Ectodermal cell (in vitro differentiated cells): ENCODE results near the gene CHID1.

Experiments used
- H3K27ac ChIP-seq: 2 replicates; pipeline ENCODE4 v1.7.0; 2013; ENCODE audit warnings: mild to moderate bottlenecking, low read depth, low read length; ENCODE audit not compliant: insufficient read depth, poor library complexity, severe bottlenecking
- H3K27me3 ChIP-seq: 2 replicates; pipeline ENCODE4 v1.7.0; 2013; ENCODE audit warnings: mild to moderate bottlenecking, low read length; ENCODE audit not compliant: insufficient read depth, control insufficient read depth, poor library complexity, severe bottlenecking
- H3K36me3 ChIP-seq: one replicate; pipeline ENCODE4 v1.7.0; 2013; ENCODE audit warnings: low read length; ENCODE audit not compliant: control insufficient read depth, insufficient read depth
- H3K4me1 ChIP-seq: one replicate; pipeline ENCODE4 v1.7.0; 2013; ENCODE audit warnings: low read length; ENCODE audit not compliant: control insufficient read depth, insufficient read depth
- H3K4me3 ChIP-seq: 2 replicates; pipeline ENCODE4 v1.7.0; 2013; ENCODE audit warnings: low read depth, low read length, control low read depth; ENCODE audit not compliant: insufficient read depth
- H3K9me3 ChIP-seq: 2 replicates; pipeline ENCODE4 v1.7.0; 2013; ENCODE audit warnings: mild to moderate bottlenecking, low read length, moderate library complexity; ENCODE audit not compliant: control insufficient read depth
- WGBS, 2 experiments: methylation state at CpG; one replicate each; pipeline ENCODE4 v1.1.7; 2013; ENCODE audit warnings: missing lambda C conversion rate in 2 of 2; 5-methylcytosine and 5-hydroxymethylcytosine counted together

CHID1 gene

DNA sequence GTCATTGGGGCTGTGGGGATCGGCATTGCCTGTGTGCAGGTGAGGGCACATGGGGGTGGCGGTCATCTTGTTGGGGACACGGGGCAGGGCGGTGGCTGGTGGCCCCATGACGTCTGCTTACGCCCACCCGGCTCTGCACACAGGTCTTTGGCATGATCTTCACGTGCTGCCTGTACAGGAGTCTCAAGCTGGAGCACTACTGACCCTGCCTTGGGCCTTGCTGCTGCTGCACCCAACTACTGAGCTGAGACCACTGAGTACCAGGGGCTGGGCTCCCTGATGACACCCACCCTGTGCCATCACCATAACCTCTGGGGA is 72.7 kb downstream of the CHID1 start:
- H3K4me1 ChIP-seq = peaks cover 16% of the 10 kb centered on the region
- no peak overlapping the region for H3K27ac ChIP-seq
- WGBS, 2 experiments = 89 to 90% methylated on average over 8 of the region's 8 CpGs
- no peaks in the 10 kb centered on the region for H3K27me3 ChIP-seq
- H3K36me3 ChIP-seq = peaks cover 20% of the 10 kb centered on the region
- no peaks in the 10 kb centered on the region for H3K9me3 ChIP-seq
- no peak overlapping the region for H3K4me3 ChIP-seq

DNA sequence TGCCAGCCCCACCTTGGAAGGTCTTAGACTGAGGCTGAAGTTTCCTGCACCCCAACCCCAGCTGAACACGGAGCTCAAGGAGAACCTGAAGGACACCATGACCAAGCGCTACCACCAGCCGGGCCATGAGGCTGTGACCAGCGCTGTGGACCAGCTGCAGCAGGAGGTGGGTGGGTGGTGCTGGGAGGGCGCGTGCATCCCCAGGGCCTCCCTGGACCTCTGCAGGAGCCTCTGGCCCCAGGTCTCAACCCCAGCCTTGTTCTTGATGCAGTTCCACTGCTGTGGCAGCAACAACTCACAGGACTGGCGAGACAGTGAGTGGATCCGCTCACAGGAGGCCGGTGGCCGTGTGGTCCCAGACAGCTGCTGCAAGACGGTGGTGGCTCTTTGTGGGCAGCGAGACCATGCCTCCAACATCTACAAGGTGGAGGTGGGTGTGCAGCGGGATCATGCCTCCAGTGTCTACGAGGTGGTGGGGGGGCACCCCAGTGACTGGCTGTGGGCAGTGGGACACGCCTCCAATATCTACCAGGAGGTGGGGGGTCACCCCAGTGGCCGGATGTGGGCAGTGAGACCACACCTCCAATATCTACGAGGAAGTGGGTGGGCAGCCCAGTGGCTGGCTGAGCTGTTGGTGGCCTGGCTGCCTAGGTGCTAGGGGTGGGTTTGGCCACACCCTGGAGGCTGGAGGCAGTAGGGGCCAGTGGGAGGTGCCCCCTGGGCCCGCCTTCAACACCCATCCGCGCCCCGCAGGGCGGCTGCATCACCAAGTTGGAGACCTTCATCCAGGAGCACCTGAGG is 73.2 kb downstream of the CHID1 start:
- H3K27me3 ChIP-seq = peaks cover 2% of the 10 kb centered on the region
- peaks cover 17% of the 10 kb centered on the region for H3K4me1 ChIP-seq
- no peaks in the 10 kb centered on the region for H3K9me3 ChIP-seq
- no peak overlapping the region for H3K4me3 ChIP-seq
- H3K27ac ChIP-seq = no peak overlapping the region
- WGBS, 2 experiments = 95 to 96% methylated on average over 22 of the region's 22 CpGs
- H3K36me3 ChIP-seq = peaks cover 20% of the 10 kb centered on the region

DNA sequence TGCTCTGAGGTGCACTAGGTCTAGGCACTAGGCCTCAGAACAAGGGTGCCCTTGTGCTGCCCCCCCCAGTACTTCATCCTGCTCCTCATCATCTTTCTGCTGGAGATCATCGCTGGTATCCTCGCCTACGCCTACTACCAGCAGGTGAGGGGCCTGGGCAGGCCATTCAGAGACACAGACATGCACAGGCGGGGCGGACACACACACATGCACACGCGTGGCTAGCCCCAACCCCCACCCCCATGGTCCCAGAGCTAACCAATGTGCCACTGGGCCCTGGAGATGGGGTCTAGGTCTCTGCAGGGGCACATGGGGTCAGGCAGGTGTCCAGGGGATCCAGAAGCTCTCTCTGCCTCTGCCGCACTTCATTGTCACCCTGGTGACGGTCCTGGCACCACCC is 73.9 kb downstream of the CHID1 start:
- H3K4me3 ChIP-seq = no peak overlapping the region

DNA sequence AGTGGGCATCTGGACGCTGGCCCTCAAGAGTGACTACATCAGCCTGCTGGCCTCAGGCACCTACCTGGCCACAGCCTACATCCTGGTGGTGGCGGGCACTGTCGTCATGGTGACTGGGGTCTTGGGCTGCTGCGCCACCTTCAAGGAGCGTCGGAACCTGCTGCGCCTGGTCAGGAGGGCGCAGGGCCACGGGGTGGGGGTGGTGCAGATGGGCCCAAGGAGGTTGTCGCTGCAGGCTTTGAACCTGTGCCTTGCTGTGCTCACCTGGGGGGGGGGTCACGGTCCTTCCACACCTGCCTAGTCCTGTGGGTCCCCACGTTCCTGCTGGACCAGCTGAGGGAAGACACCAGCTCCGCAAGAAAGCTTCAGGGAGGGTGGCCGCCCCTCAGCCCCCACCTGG is 74.3 kb downstream of the CHID1 start:
- Histone ChIP-seq H3K9me3 (no peaks in the 10 kb centered on the region), H3K4me1 (peaks cover 27% of the 10 kb centered on the region), H3K27ac (no peak overlapping the region), H3K4me3 (no peak overlapping the region), H3K36me3 (peaks cover 20% of the 10 kb centered on the region), H3K27me3 (peaks cover 13% of the 10 kb centered on the region)
- 97% methylated on average over 14 of the region's 14 CpGs for WGBS, 2 experiments

More for the DNA sequence above, 73.9 kb downstream of the CHID1 start:
- H3K9me3 ChIP-seq = no peaks in the 10 kb centered on the region
- peaks cover 20% of the 10 kb centered on the region for H3K36me3 ChIP-seq
- H3K4me1 ChIP-seq = peaks cover 24% of the 10 kb centered on the region
- no peak overlapping the region for H3K27ac ChIP-seq
- 90 to 91% methylated on average over 9 of the region's 9 CpGs for WGBS, 2 experiments
- H3K27me3 ChIP-seq = peaks cover 9% of the 10 kb centered on the region

DNA sequence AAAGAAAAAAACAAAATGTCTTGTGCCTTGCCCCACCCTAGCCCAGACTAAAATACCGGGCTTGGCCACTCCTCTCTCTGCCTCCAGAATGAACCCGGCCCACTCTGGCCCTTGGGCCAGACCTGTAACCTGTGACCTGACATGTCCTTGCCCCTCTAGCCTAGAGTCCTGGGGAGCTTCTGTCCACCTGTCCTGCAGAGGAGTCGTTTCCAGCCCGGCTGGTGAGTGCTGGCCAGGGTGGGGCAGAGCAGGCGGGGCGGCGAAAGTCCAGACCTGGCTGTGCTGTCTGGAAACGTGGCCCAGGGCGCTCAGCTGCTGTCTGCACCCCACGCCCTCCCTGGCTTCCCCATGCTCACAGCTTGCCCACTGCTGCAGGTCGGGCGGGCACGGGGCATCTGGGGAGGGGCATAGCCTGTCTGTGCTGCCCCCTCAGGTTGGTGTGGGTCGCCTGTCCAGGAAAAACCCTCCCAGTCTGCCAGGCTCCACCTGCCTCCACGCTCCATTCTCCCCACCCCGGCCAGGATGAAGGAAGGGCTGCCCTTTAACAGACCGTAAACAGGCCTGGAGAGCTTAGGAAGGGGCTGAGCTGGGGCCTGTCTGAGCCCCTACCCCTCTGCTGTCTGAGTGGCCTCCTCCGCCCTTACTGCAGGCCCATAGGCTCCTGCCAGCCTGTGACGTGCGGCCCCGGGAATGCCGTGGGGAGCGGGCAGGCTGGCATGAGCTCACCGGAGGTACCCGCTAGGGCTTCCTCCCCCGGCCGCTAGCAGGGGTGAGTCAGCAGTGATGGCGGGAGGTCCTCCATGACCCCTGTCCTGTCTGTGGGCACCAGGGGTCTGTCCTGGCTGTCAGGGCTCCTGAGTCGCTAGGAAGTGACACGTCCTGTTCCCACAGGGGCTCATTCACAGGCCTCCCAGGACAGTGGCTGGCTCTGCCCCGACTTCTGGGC is 76.0 kb downstream of the CHID1 start:
- no peak overlapping the region for H3K4me3 ChIP-seq
- no peaks in the 10 kb centered on the region for H3K9me3 ChIP-seq
- H3K36me3 ChIP-seq = peaks cover 20% of the 10 kb centered on the region
- no peak overlapping the region for H3K27ac ChIP-seq
- H3K4me1 ChIP-seq = peaks cover 37% of the 10 kb centered on the region
- 77 to 81% methylated on average over 31 of the region's 31 CpGs for WGBS, 2 experiments
- peaks cover 30% of the 10 kb centered on the region for H3K27me3 ChIP-seq

DNA sequence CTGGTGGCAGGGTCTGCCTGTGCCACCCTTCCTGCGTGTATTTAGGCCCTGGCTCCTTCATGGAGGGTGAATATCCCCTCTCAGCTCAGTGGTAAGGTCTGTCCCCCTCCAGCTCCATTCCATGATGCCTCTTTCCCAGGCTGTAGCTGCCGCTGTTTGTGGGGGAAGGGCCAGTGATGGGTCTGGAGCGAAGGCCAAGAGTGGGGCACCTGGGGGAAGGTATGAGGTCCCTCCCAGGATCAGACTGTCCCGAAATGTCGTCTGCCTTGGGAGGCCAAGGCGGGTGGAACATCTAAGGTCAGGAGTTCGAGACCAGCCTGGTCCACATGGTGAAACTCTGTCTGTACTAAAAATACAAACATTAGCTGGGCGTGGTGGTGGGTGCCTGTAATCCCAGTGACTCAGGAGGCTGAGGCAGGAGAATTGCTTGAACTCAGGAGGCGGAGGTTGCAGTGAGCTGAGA is 76.7 kb downstream of the CHID1 start:
- peak overlapping the region; percentile 61 for H3K4me3 ChIP-seq
- H3K4me1 ChIP-seq = peaks cover 45% of the 10 kb centered on the region
- no peak overlapping the region for H3K27ac ChIP-seq
- WGBS, 2 experiments = 53 to 59% methylated on average over 9 of the region's 9 CpGs
- H3K36me3 ChIP-seq = peaks cover 13% of the 10 kb centered on the region
- H3K9me3 ChIP-seq = no peaks in the 10 kb centered on the region
- peaks cover 37% of the 10 kb centered on the region for H3K27me3 ChIP-seq

DNA sequence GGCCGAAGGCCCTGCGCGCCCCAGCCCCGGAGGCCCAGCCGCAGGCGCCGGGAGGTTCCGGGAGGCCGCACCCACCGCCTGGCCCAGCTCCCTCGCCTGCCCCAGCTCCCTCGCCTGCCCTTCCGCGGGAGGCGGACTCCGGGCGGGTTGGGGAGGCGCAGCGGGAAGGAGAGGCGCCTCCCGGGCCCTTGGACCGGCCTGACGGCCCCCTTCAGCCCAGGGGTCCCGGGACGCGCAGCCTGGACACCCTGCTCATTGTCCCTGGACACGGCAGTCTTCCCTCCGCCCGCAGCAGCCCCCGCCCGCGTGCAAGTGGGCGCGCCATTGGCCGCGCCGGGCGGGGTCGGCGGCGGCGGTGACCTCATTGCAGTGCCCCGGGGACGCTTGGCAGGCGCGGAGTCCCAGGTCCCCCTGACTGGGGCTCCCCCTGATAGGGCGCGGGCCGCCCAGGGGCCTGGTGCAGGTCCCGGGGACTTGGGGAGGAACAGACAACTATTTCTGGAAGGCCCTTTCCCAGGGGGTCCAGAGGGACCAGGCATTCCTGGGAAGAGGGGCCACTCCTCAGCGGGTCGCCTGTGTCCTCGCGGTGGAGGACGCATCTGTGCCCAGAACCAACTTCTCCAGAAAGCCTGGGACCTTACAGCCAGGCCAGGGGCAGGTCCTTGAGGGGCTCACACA is 77.4 kb downstream of the CHID1 start:
- 1% methylated on average over 55 of the region's 55 CpGs for WGBS, 2 experiments
- H3K9me3 ChIP-seq = no peaks in the 10 kb centered on the region
- peaks cover 8% of the 10 kb centered on the region for H3K36me3 ChIP-seq
- no peak overlapping the region for H3K27ac ChIP-seq
- H3K27me3 ChIP-seq = peaks cover 43% of the 10 kb centered on the region
- H3K4me1 ChIP-seq = peaks cover 51% of the 10 kb centered on the region
- peak overlapping the region; percentile 61 for H3K4me3 ChIP-seq

DNA sequence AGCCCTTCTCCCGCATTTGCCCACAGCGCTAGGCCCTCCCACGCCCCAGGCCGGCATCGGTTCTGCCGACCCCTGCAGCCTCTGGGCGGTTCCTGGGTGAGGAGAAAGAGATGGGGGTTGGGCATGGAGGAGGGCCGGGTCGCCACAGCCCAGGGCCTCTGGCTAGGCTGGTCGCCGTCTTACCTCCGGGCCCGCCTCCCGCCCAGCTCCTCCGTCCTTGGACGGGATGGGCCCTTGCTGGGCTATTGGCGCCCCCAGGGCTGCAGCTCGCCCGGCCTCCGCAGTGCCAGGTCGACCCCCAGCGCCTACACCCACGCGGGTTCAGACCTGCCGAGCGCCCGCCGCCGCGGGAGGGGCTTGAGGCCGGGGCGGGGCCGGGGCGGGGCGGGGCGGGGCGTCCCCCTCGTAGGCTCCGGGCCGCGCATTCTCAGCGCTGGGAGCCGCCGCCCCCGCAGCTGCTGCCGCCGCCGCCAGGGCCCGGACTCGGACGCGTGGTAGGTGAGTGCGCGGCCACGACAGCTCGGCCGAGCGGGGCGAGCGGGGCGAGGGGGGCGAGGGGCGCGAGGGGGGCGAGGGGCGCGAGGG is 78.0 kb downstream of the CHID1 start, which contains the start of gene CD151:
CD151 (plus strand) TSS at position 424 of the 585 bp plus-strand sequence. CDS start 3,118 bp downstream, outside the sequence.
- Histone ChIP-seq H3K36me3 (peaks cover 8% of the 10 kb centered on the region), H3K27me3 (peaks cover 50% of the 10 kb centered on the region), H3K4me3 (peak within 1 kb of the TSS; percentile 61), H3K4me1 (peaks cover 57% of the 10 kb centered on the region), H3K27ac (no peak within 1 kb of the TSS), H3K9me3 (no peaks in the 10 kb centered on the region)
- 0 to 1% methylated on average over 66 to 67 of the region's 67 CpGs for WGBS, 2 experiments

DNA sequence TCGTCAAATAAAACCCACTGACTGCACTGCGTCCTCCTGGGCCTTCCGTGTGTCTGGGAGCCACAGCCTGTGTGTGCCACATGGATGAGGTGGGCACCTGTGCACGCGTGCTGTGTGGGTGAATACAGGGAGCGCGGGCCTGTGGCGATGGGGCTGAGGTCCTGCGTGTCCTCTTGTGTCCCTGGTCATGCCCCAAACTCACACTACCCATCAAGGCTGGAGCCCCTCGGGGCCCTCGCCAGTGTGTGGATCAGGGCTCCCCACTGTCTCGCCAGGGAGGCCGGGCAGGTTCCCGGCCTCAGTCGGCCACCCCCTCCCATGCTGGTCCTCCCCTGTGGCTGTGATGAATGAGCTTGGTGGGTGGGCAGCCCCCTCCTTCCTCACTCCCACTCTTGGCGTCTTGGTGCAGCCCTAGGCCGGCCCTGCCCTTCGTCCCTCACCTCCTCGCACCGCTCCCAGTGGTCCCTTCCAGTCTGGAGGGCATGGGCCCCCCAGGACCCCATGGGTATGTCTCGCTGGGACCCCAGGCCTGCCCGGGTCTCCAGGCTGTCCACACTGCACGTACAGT is 78.6 kb downstream of the CHID1 start:
- WGBS, 2 experiments = 37 to 39% methylated on average over 23 of the region's 23 CpGs
- H3K4me1 ChIP-seq = peaks cover 61% of the 10 kb centered on the region

More for the DNA sequence above, 78.6 kb downstream of the CHID1 start:
- H3K27ac ChIP-seq = no peak overlapping the region
- H3K36me3 ChIP-seq = peaks cover 6% of the 10 kb centered on the region
- H3K9me3 ChIP-seq = no peaks in the 10 kb centered on the region
- peaks cover 56% of the 10 kb centered on the region for H3K27me3 ChIP-seq
- H3K4me3 ChIP-seq = peak overlapping the region; percentile 61
